ENCODE results near the gene ABCA9.
A peak's percentile ranks its signal among the peaks of the same experiment; 100 is the strongest.
"Not testable (repeated sequence)": the region's sequence is repeated elsewhere in the genome, so short reads cannot be mapped to it uniquely, and the experiment has no call there.

The ABCA9 gene

GRCh38 chr17:69042308-69042707 lies 18.4 kb downstream of the ABCA9 start:
- DNase-seq (ENCODE audit: low read depth in 2 of 2) = no peak

- DNase-seq (ENCODE audit: low read depth in 2 of 2) = no peak
These were observed 28.9 kb downstream of the ABCA9 start for GRCh38 chr17:69031839-69032238.

GRCh38 chr17:69030169-69030568 lies 30.6 kb downstream of the ABCA9 start:
- DNase-seq (ENCODE audit: low read depth in 2 of 2) = no peak

GRCh38 chr17:69018687-69019086 lies 42.0 kb downstream of the ABCA9 start:
- DNase-seq (ENCODE audit: low read depth in 2 of 2) = no peak

- no peak for DNase-seq (ENCODE audit: low read depth in 2 of 2)
These were observed 42.6 kb downstream of the ABCA9 start for GRCh38 chr17:69018022-69018615.

- no peak for DNase-seq (ENCODE audit: low read depth in 2 of 2)
These were observed 45.1 kb downstream of the ABCA9 start for GRCh38 chr17:69015631-69016030.

- peak; percentile 10 for DNase-seq (ENCODE audit: low read depth in 2 of 2)
These were observed 47.6 kb downstream of the ABCA9 start for GRCh38 chr17:69012895-69013805.

- no peak for DNase-seq (ENCODE audit: low read depth in 2 of 2)
These were observed 50.8 kb downstream of the ABCA9 start for GRCh38 chr17:69009930-69010329.

GRCh38 chr17:69004759-69005158 lies 56.0 kb downstream of the ABCA9 start:
- not testable (repeated sequence) for DNase-seq (ENCODE audit: low read depth in 2 of 2)

GRCh38 chr17:68999743-69000142 lies 61.0 kb downstream of the ABCA9 start:
- DNase-seq (ENCODE audit: low read depth in 2 of 2) = not testable (repeated sequence)

GRCh38 chr17:68993112-68993511 lies 67.6 kb downstream of the ABCA9 start:
- no peak for DNase-seq (ENCODE audit: low read depth in 2 of 2)

GRCh38 chr17:68987966-68988365 lies 72.8 kb downstream of the ABCA9 start:
- DNase-seq (ENCODE audit: low read depth in 2 of 2) = no peak

GRCh38 chr17:68981288-68981687 lies 79.4 kb downstream of the ABCA9 start:
- peak; percentile 10 to 24 for DNase-seq (ENCODE audit: low read depth in 2 of 2)

GRCh38 chr17:68973098-68973846 lies 87.5 kb downstream of the ABCA9 start:
- DNase-seq (ENCODE audit: low read depth in 2 of 2) = no peak

GRCh38 chr17:68972119-68972704 lies 88.5 kb downstream of the ABCA9 start:
- no peak for DNase-seq (ENCODE audit: low read depth in 2 of 2)

- DNase-seq (ENCODE audit: low read depth in 2 of 2) = no peak
These were observed 91.6 kb downstream of the ABCA9 start for GRCh38 chr17:68969101-68969500.

GRCh38 chr17:68963958-68964357 lies 96.8 kb downstream of the ABCA9 start:
- no peak for DNase-seq (ENCODE audit: low read depth in 2 of 2)

GRCh38 chr17:68961214-68961882 lies 99.4 kb downstream of the ABCA9 start:
- no peak for DNase-seq (ENCODE audit: low read depth in 2 of 2)

- not testable (repeated sequence) for DNase-seq (ENCODE audit: low read depth in 2 of 2)
These were observed 101.6 kb downstream of the ABCA9 start for GRCh38 chr17:68959117-68959516.

GRCh38 chr17:68957944-68958343 lies 102.8 kb downstream of the ABCA9 start:
- no peak for DNase-seq (ENCODE audit: low read depth in 2 of 2)

- DNase-seq (ENCODE audit: low read depth in 2 of 2) = no peak
These were observed 105.4 kb downstream of the ABCA9 start, which contains the start of gene ABCA8 for GRCh38 chr17:68955181-68955841. ABCA8 (minus strand) TSS chr17:68955392; CDS start chr17:68942034, 13,358 bp downstream.

Measured in fibroblast of skin of left biceps (primary cell).